Heart left ventricle (tissue), 16 donors: Measurements from ENCODE around the gene SLC22A12. TPM values are rescaled to one million over a fixed set of nuclear protein-coding genes. Genes with fewer than 3 reads are reported as not detected.

Source experiments
- ATAC-seq, 4 donors: fragments of 200-7000 bp; cut with Tn5 transposase; one replicate each; pipeline ENCODE4 v1.9.1; 2020 to 2022; ENCODE audit warnings: moderate library complexity in 4 of 4, mild to moderate bottlenecking in 3 of 4, moderate number of reproducible peaks in 1 of 4
- DNase-seq, 5 donors: peaks; one replicate each; pipeline ENCODE4 v3.0.0-alpha.2; 2020
- H3K27ac ChIP-seq, 12 donors: fragments of 200-600 bp; sonication (generic) in 4 of 12; one replicate each; pipeline versions ENCODE4 v1.5.0 to v1.8.0; 2016 to 2022; ENCODE audit warnings: mild to moderate bottlenecking in 2 of 12
- H3K27me3 ChIP-seq, 9 donors: fragments of 200-600 bp; sonication (generic) in 2 of 9; one replicate each; pipeline versions ENCODE4 v1.5.1 to v1.8.0; 2016 to 2022; ENCODE audit warnings: mild to moderate bottlenecking in 3 of 9
- H3K36me3 ChIP-seq, 9 donors: fragments of 200-600 bp; sonication (generic) in 2 of 9; one replicate each; pipeline versions ENCODE4 v1.5.0 to v1.8.0; 2018 to 2022; ENCODE audit warnings: mild to moderate bottlenecking in 2 of 9
- H3K4me1 ChIP-seq, 12 donors: fragments of 200-600 bp; sonication (generic) in 4 of 12; one replicate each; pipeline versions ENCODE4 v1.5.0 to v1.8.0; 2016 to 2022; ENCODE audit warnings: mild to moderate bottlenecking in 3 of 12
- H3K4me3 ChIP-seq, 12 donors: fragments of 200-600 bp; sonication (generic) in 4 of 12; one replicate each; pipeline versions ENCODE4 v1.5.0 to v1.8.0; 2017 to 2022; ENCODE audit warnings: mild to moderate bottlenecking in 9 of 12, moderate library complexity in 4 of 12
- H3K9me3 ChIP-seq, 12 donors: fragments of 200-600 bp; sonication (generic) in 4 of 12; one replicate each; pipeline versions ENCODE4 v1.5.0 to v1.8.0; 2016 to 2022; ENCODE audit warnings: mild to moderate bottlenecking in 1 of 12
- POLR2A ChIP-seq, 2 donors: fragments of 450-650 bp; IDR thresholded peaks; one replicate each; pipeline ENCODE4 v1.6.1; 2017; ENCODE audit warnings: antibody characterized with exemption in 2 of 2, mild to moderate bottlenecking in 2 of 2, moderate library complexity in 2 of 2
- WGBS, 4 donors: extraction: QIAGEN DNeasy Blood & Tissue Kit in 2 of 4; methylation state at CpG; one replicate each; pipeline versions ENCODE4 v1.1.5 to v1.1.7; 2013 to 2018; 5-methylcytosine and 5-hydroxymethylcytosine counted together
- intact Hi-C, 10 donors: fragments of 100-400 bp; cut with DNase I; formaldehyde crosslinking; loops; one replicate each; pipeline versions ENCODE4 v1.11.1 to v1.14.2; 2022
- polyA plus RNA-seq, 2 donors: library from polyadenylated mRNA; stranded (reverse); fragments of 200-250 nt; gene quantifications; one replicate each; pipeline ENCODE4 v1.2.3, GENCODE V29; 2013
- total RNA-seq, 9 donors: library from RNA; depleted of rRNA in 2 of 9; stranded (reverse); fragments of >200 nt in 2 of 9; fragmentation: NEBNext Ultra II Directional in 3 of 9; extraction: Animal tissue kit (Norgen Biotek cat#: 25700) in 3 of 9; gene quantifications; one replicate each; pipeline versions ENCODE4 v1.1.0 to v1.2.4, GENCODE V29; 2016 to 2023
- TF ChIP-seq, protein P1 (sequence below), 12 donors: fragments of 200-600 bp; sonication (generic) in 4 of 12; IDR thresholded peaks; one replicate each; pipeline versions ENCODE4 v1.5.0 to v1.8.0; 2018 to 2022; ENCODE audit warnings: antibody characterized with exemption in 12 of 12, mild to moderate bottlenecking in 5 of 12
- donor health status: ischemic (EF 13 %, LVEDD 7.1; RV severe dilation, severe dysfunction).
- donor health status: healthy with polysubstance abuse.
- donor health status: DM: no; HTN: yes; CAD: no.
- donor health status: DM: no; HTN: no; CAD: no.
- donor health status: ischemic (EF 25% LVEDD 6.9; RV normal size, moderate dysfunction).
- donor health status: ischemic (EF 25% LVEDD 5.7; RV mildly dilated, moderate dysfunction).
- donor health status: healthy.
- donor health status: DM: yes; HTN: yes; CAD: no.
- donor health status: ischemic (EF 35%, LVEDD 5.7; RV mildly dilated, moderate dysfunction).
- donor health status: nonischemic (EF 11% LVEDD 7.7; RV severe dilation, severe dysfunction).
- donor health status: DM: yes; HTN: yes; CAD: no.
- donor health status: PGD.
- donor health status: ischemic (EF 29% LVEDD 5.4; RV normal size, mild dysfunction).
- donor health status: nonischemic (EF 23%, LVEDD 6.1; RV moderate dilation, normal function).

SLC22A12 gene
- total and polyA plus RNA-seq, 11 donors, result not detected

DNA sequence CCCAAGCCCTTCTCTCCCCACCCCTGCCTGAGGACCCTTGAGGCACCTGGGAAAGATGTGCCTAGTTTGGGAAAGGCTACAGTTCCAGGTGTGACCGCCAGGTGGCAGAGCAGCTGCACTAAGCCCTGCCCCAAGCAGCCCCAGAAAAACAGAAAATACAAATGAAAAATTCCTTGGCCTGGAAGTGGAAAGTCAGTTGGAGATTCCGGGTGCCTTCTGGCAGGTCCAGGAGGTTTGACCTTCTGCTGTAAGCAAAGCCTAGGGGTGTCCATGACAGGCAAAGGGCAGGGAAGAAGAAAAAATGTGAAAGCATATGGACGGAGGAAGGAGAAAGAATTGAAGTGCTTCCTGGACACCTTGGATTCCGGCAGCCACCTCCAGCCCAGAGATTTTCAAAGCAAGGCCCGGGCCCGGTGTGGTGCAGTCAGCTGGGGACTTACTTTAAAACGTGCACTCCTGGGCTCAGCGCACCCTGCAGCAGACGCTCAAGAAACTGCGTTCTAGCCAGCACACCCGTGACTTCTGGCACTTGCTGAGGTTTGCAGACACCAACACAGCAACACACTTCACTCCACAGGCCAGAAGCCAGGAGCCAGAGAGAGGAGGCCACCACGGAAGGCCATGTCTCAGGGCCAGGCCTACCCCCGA, 37.3 kb upstream of the SLC22A12 start:
- Histone ChIP-seq H3K4me3 (no peak overlapping the region), H3K27ac (peak overlapping the region; percentile 5 to 80 (median 70)), H3K27me3 (peaks cover 0 to 3% (median 0%) of the 10 kb centered on the region in 9 donors), H3K4me1 (peaks cover 0 to 27% (median 18%) of the 10 kb centered on the region in 12 donors), H3K9me3 (no peaks in the 10 kb centered on the region), H3K36me3 (no peaks in the 10 kb centered on the region)
- no peak for TF ChIP-seq POLR2A (IDR thresholded peaks at IDR 0.05)
- TF ChIP-seq, protein P1, sequence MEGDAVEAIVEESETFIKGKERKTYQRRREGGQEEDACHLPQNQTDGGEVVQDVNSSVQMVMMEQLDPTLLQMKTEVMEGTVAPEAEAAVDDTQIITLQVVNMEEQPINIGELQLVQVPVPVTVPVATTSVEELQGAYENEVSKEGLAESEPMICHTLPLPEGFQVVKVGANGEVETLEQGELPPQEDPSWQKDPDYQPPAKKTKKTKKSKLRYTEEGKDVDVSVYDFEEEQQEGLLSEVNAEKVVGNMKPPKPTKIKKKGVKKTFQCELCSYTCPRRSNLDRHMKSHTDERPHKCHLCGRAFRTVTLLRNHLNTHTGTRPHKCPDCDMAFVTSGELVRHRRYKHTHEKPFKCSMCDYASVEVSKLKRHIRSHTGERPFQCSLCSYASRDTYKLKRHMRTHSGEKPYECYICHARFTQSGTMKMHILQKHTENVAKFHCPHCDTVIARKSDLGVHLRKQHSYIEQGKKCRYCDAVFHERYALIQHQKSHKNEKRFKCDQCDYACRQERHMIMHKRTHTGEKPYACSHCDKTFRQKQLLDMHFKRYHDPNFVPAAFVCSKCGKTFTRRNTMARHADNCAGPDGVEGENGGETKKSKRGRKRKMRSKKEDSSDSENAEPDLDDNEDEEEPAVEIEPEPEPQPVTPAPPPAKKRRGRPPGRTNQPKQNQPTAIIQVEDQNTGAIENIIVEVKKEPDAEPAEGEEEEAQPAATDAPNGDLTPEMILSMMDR (IDR thresholded peaks at IDR 0.05), result peak; percentile 84 to 98 (median 98)
- intact Hi-C loops, result loop anchor here in 4 of 10 donors (1.0 to 5.0 kb wide), 3 partner anchors 96 to 169 kb away; partner anchors contain the start of gene NRXN2 (in 1 of the 4)
- WGBS, 4 donors, result 26 to 37% (median 29%) methylated on average over 13 of the region's 13 CpGs
- DNase-seq (peak in 4 of 5 donors; percentile 47 to 71 (median 52)), ATAC-seq (peak; percentile 57 to 65 (median 63))

DNA sequence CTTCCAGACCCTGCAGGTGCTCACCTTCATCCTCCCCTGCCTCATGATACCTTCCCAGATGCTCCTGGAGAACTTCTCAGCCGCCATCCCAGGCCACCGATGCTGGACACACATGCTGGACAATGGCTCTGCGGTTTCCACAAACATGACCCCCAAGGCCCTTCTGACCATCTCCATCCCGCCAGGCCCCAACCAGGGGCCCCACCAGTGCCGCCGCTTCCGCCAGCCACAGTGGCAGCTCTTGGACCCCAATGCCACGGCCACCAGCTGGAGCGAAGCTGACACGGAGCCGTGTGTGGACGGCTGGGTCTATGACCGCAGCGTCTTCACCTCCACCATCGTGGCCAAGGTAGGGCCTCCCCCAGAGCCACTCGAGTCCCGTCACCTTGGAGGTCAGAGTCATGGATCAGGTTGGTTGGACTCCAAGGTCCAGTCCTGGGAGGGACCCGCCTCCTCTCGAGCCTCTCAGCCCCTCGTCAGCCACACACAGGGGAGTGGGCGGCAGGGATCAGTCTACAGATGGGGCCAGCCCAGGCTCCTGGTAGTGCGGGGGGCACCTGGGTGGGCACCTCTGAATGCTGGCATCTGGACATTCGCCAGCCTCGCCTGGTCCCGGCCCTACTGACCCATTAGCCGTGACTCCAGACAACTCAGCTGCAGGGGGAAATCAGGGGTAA, 34.8 kb upstream of the SLC22A12 start:
- no peaks in the 10 kb centered on the region for H3K9me3 ChIP-seq
- ATAC-seq (no peak), DNase-seq (no peak)
- intact Hi-C loops, result no loop called here
- WGBS, 4 donors, result 94 to 98% (median 94%) methylated on average over 24 to 26 of the region's 26 CpGs
- peak overlapping the region in 2 of 12 donors; percentile 69 to 70 for H3K27ac ChIP-seq
- H3K36me3 ChIP-seq, result no peaks in the 10 kb centered on the region
- TF ChIP-seq, protein P1 (IDR thresholded peaks at IDR 0.05), result no peak
- TF ChIP-seq POLR2A (IDR thresholded peaks at IDR 0.05), result no peak
- no peak overlapping the region for H3K4me3 ChIP-seq
- peaks cover 0 to 4% (median 0%) of the 10 kb centered on the region in 9 donors for H3K27me3 ChIP-seq
- peaks cover 0 to 27% (median 18%) of the 10 kb centered on the region in 12 donors for H3K4me1 ChIP-seq

DNA sequence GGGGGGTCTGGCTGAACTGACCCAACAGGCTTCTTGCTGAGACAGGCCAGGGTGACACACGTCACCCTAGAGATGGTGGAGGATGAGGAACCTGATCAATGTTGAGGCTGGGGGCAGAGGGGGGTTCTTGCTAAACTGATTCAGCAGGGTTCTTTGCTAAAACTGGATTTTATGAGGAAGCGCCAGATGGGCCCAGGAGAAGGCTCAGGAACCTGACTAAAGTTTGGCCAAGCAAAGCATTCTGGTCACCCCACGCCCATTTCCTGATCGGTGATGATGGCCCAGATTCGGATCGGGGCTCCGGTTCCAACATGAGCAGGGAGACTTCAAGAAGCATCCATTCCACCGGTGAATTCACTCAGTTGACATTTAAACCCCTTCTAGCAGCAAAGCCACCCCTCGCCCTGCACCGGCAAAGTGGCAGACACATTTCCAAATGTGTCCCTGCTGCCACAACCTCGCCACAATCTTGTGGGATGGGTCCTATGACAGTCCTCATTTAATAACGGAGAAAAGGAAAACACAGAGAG, 34.2 kb upstream of the SLC22A12 start:
- H3K27me3 ChIP-seq, result peaks cover 0 to 4% (median 0%) of the 10 kb centered on the region in 9 donors
- ATAC-seq, result no peak
- DNase-seq, result no peak
- WGBS, 4 donors, result 85 to 92% (median 88%) methylated on average over 12 of the region's 12 CpGs
- intact Hi-C loops, result no loop called here
- H3K9me3 ChIP-seq, result no peaks in the 10 kb centered on the region
- H3K4me1 ChIP-seq, result peaks cover 0 to 27% (median 18%) of the 10 kb centered on the region in 12 donors
- no peak for TF ChIP-seq POLR2A (IDR thresholded peaks at IDR 0.05)
- TF ChIP-seq, protein P1 (IDR thresholded peaks at IDR 0.05), result no peak
- no peak overlapping the region for H3K27ac ChIP-seq
- H3K4me3 ChIP-seq, result no peak overlapping the region
- H3K36me3 ChIP-seq, result no peaks in the 10 kb centered on the region
